Measurements from ENCODE around the gene MADD.

DNA sequence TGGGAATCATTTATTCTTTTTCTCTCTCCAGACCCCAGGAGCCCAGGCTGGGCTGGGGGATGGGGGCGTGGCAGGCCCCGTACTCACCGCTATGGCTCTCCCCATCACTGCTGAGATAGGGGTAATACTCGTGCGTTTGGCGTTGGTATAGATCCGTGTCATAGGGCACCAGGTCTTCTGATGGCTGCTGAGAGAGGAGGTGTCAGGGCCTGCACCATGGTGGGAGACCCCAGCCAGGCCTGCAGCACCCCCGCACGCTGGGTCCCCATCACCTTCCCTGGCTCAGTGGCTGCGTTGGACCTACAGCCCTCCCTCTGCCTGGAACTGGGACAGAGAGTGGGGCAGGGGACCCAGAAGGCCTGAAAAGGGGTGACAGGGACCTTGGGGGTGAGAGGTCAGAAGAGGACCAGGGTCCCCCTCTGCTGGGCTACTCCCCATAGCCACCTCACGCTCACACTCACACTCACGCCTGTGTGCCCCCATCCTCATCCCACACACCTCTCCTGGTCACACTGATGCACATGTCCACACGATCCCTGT, 105.7 kb downstream of the MADD start:
- TF ChIP-seq, protein P1, sequence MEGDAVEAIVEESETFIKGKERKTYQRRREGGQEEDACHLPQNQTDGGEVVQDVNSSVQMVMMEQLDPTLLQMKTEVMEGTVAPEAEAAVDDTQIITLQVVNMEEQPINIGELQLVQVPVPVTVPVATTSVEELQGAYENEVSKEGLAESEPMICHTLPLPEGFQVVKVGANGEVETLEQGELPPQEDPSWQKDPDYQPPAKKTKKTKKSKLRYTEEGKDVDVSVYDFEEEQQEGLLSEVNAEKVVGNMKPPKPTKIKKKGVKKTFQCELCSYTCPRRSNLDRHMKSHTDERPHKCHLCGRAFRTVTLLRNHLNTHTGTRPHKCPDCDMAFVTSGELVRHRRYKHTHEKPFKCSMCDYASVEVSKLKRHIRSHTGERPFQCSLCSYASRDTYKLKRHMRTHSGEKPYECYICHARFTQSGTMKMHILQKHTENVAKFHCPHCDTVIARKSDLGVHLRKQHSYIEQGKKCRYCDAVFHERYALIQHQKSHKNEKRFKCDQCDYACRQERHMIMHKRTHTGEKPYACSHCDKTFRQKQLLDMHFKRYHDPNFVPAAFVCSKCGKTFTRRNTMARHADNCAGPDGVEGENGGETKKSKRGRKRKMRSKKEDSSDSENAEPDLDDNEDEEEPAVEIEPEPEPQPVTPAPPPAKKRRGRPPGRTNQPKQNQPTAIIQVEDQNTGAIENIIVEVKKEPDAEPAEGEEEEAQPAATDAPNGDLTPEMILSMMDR (conservative IDR thresholded peaks at IDR 0.05; ENCODE audit: low read depth in 2 of 2), result no peak
- TF ChIP-seq POLR2AphosphoS5 (IDR thresholded peaks at IDR 0.05; ENCODE audit: low read depth) (no peak), STAT1 (IDR thresholded peaks at IDR 0.05; ENCODE audit: unreplicated experiment) (no peak), EZH2phosphoT487 (IDR thresholded peaks at IDR 0.05; ENCODE audit: unreplicated experiment) (no peak), CREB1 (CRISPR knock-in tag; IDR thresholded peaks at IDR 0.05; ENCODE audit: low read depth) (no peak), EZH2 (IDR thresholded peaks at IDR 0.05; ENCODE audit: low read depth, unreplicated experiment) (no peak), NANOG (IDR thresholded peaks at IDR 0.05; ENCODE audit: borderline replicate concordance) (no peak), JUNB (IDR thresholded peaks at IDR 0.05; ENCODE audit: unreplicated experiment) (no peak)
- TF ChIP-seq, protein P2, sequence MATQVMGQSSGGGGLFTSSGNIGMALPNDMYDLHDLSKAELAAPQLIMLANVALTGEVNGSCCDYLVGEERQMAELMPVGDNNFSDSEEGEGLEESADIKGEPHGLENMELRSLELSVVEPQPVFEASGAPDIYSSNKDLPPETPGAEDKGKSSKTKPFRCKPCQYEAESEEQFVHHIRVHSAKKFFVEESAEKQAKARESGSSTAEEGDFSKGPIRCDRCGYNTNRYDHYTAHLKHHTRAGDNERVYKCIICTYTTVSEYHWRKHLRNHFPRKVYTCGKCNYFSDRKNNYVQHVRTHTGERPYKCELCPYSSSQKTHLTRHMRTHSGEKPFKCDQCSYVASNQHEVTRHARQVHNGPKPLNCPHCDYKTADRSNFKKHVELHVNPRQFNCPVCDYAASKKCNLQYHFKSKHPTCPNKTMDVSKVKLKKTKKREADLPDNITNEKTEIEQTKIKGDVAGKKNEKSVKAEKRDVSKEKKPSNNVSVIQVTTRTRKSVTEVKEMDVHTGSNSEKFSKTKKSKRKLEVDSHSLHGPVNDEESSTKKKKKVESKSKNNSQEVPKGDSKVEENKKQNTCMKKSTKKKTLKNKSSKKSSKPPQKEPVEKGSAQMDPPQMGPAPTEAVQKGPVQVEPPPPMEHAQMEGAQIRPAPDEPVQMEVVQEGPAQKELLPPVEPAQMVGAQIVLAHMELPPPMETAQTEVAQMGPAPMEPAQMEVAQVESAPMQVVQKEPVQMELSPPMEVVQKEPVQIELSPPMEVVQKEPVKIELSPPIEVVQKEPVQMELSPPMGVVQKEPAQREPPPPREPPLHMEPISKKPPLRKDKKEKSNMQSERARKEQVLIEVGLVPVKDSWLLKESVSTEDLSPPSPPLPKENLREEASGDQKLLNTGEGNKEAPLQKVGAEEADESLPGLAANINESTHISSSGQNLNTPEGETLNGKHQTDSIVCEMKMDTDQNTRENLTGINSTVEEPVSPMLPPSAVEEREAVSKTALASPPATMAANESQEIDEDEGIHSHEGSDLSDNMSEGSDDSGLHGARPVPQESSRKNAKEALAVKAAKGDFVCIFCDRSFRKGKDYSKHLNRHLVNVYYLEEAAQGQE (IDR thresholded peaks at IDR 0.05; ENCODE audit: unreplicated experiment), result no peak
- TF ChIP-seq, protein P3, sequence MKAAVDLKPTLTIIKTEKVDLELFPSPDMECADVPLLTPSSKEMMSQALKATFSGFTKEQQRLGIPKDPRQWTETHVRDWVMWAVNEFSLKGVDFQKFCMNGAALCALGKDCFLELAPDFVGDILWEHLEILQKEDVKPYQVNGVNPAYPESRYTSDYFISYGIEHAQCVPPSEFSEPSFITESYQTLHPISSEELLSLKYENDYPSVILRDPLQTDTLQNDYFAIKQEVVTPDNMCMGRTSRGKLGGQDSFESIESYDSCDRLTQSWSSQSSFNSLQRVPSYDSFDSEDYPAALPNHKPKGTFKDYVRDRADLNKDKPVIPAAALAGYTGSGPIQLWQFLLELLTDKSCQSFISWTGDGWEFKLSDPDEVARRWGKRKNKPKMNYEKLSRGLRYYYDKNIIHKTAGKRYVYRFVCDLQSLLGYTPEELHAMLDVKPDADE (IDR thresholded peaks at IDR 0.05), result no peak

All from GM23338 (cell line).